ENCODE results near the gene TEAD1. TPM values are rescaled to one million over a fixed set of nuclear protein-coding genes. Genes with fewer than 3 reads are reported as not detected.

Gene TEAD1
- total RNA-seq, 2 experiments from 2014 or later = 0.43 to 0.68 TPM

GRCh38 chr11:12743834-12744449 is 69.7 kb downstream of the TEAD1 start:
- H3K27me3 Mint-ChIP-seq = peaks cover 25% of the 10 kb centered on the region
- no peaks in the 10 kb centered on the region for H3K36me3 Mint-ChIP-seq
- H3K27ac Mint-ChIP-seq = no peak overlapping the region
- H3K9me3 Mint-ChIP-seq = no peaks in the 10 kb centered on the region
- DNase-seq = no peak
- no peak overlapping the region for H3K4me3 Mint-ChIP-seq
- no peaks in the 10 kb centered on the region for H3K4me1 Mint-ChIP-seq

GRCh38 chr11:12744826-12745502 is 70.7 kb downstream of the TEAD1 start:
- H3K4me3 Mint-ChIP-seq = no peak overlapping the region
- H3K27me3 Mint-ChIP-seq = peaks cover 20% of the 10 kb centered on the region
- no peaks in the 10 kb centered on the region for H3K4me1 Mint-ChIP-seq
- H3K9me3 Mint-ChIP-seq = no peaks in the 10 kb centered on the region
- no peak overlapping the region for H3K27ac Mint-ChIP-seq
- no peaks in the 10 kb centered on the region for H3K36me3 Mint-ChIP-seq
- DNase-seq = no peak

- H3K27me3 Mint-ChIP-seq = peaks cover 20% of the 10 kb centered on the region
- no peak for DNase-seq
- no peaks in the 10 kb centered on the region for H3K36me3 Mint-ChIP-seq
- no peak overlapping the region for H3K4me3 Mint-ChIP-seq
- H3K27ac Mint-ChIP-seq = no peak overlapping the region
- H3K9me3 Mint-ChIP-seq = no peaks in the 10 kb centered on the region
- no peaks in the 10 kb centered on the region for H3K4me1 Mint-ChIP-seq
Measured at GRCh38 chr11:12745787-12746186, 71.6 kb downstream of the TEAD1 start.

- Mint-ChIP-seq H3K4me1 (no peaks in the 10 kb centered on the region), H3K36me3 (no peaks in the 10 kb centered on the region), H3K4me3 (no peak overlapping the region), H3K27me3 (peaks cover 20% of the 10 kb centered on the region), H3K9me3 (no peaks in the 10 kb centered on the region), H3K27ac (no peak overlapping the region)
- peak; percentile 6 for DNase-seq
Measured at GRCh38 chr11:12746593-12747097, 72.4 kb downstream of the TEAD1 start.

- H3K4me1 Mint-ChIP-seq = no peaks in the 10 kb centered on the region
- no peaks in the 10 kb centered on the region for H3K36me3 Mint-ChIP-seq
- H3K27me3 Mint-ChIP-seq = peaks cover 20% of the 10 kb centered on the region
- no peak overlapping the region for H3K27ac Mint-ChIP-seq
- H3K9me3 Mint-ChIP-seq = no peaks in the 10 kb centered on the region
- H3K4me3 Mint-ChIP-seq = no peak overlapping the region
- no peak for DNase-seq
Measured at GRCh38 chr11:12748561-12748960, 74.3 kb downstream of the TEAD1 start.

- DNase-seq = no peak
- Mint-ChIP-seq H3K36me3 (no peaks in the 10 kb centered on the region), H3K4me1 (no peaks in the 10 kb centered on the region), H3K27me3 (peaks cover 20% of the 10 kb centered on the region), H3K9me3 (no peaks in the 10 kb centered on the region), H3K4me3 (no peak overlapping the region), H3K27ac (no peak overlapping the region)
Measured at GRCh38 chr11:12749442-12749841, 75.2 kb downstream of the TEAD1 start.

GRCh38 chr11:12750181-12750580 is 76.0 kb downstream of the TEAD1 start:
- H3K4me1 Mint-ChIP-seq = no peaks in the 10 kb centered on the region
- no peaks in the 10 kb centered on the region for H3K36me3 Mint-ChIP-seq
- no peak overlapping the region for H3K4me3 Mint-ChIP-seq

GRCh38 chr11:12752868-12753524 is 78.8 kb downstream of the TEAD1 start:
- Mint-ChIP-seq H3K27me3 (peaks cover 6% of the 10 kb centered on the region), H3K9me3 (no peaks in the 10 kb centered on the region), H3K4me3 (no peak overlapping the region), H3K4me1 (no peaks in the 10 kb centered on the region), H3K27ac (no peak overlapping the region), H3K36me3 (no peaks in the 10 kb centered on the region)
- no peak for DNase-seq

More at GRCh38 chr11:12750181-12750580, 76.0 kb downstream of the TEAD1 start:
- peaks cover 17% of the 10 kb centered on the region for H3K27me3 Mint-ChIP-seq
- DNase-seq = no peak
- no peak overlapping the region for H3K27ac Mint-ChIP-seq
- no peaks in the 10 kb centered on the region for H3K9me3 Mint-ChIP-seq

GRCh38 chr11:12754021-12754420 is 79.8 kb downstream of the TEAD1 start:
- Mint-ChIP-seq H3K36me3 (no peaks in the 10 kb centered on the region), H3K9me3 (no peaks in the 10 kb centered on the region), H3K4me3 (no peak overlapping the region), H3K27ac (no peak overlapping the region), H3K27me3 (no peaks in the 10 kb centered on the region), H3K4me1 (no peaks in the 10 kb centered on the region)
- no peak for DNase-seq

GRCh38 chr11:12754582-12755234 is 80.5 kb downstream of the TEAD1 start:
- peaks cover 4% of the 10 kb centered on the region for H3K27me3 Mint-ChIP-seq
- no peak for DNase-seq
- no peaks in the 10 kb centered on the region for H3K36me3 Mint-ChIP-seq
- no peak overlapping the region for H3K4me3 Mint-ChIP-seq
- no peaks in the 10 kb centered on the region for H3K4me1 Mint-ChIP-seq
- H3K9me3 Mint-ChIP-seq = no peaks in the 10 kb centered on the region
- no peak overlapping the region for H3K27ac Mint-ChIP-seq

- no peaks in the 10 kb centered on the region for H3K4me1 Mint-ChIP-seq
- H3K27me3 Mint-ChIP-seq = peaks cover 4% of the 10 kb centered on the region
- H3K9me3 Mint-ChIP-seq = no peaks in the 10 kb centered on the region
- no peaks in the 10 kb centered on the region for H3K36me3 Mint-ChIP-seq
- DNase-seq = no peak
- no peak overlapping the region for H3K27ac Mint-ChIP-seq
- no peak overlapping the region for H3K4me3 Mint-ChIP-seq
Measured at GRCh38 chr11:12755510-12756453, 81.6 kb downstream of the TEAD1 start.

- Mint-ChIP-seq H3K4me1 (no peaks in the 10 kb centered on the region), H3K4me3 (no peak overlapping the region), H3K27me3 (peaks cover 6% of the 10 kb centered on the region), H3K27ac (no peak overlapping the region), H3K9me3 (no peaks in the 10 kb centered on the region), H3K36me3 (no peaks in the 10 kb centered on the region)
- no peak for DNase-seq
Measured at GRCh38 chr11:12756454-12756806, 82.2 kb downstream of the TEAD1 start.

GRCh38 chr11:12756867-12757266 is 82.6 kb downstream of the TEAD1 start:
- DNase-seq = no peak
- H3K9me3 Mint-ChIP-seq = no peaks in the 10 kb centered on the region
- H3K4me3 Mint-ChIP-seq = no peak overlapping the region
- H3K27ac Mint-ChIP-seq = no peak overlapping the region
- no peaks in the 10 kb centered on the region for H3K36me3 Mint-ChIP-seq
- peaks cover 11% of the 10 kb centered on the region for H3K27me3 Mint-ChIP-seq
- H3K4me1 Mint-ChIP-seq = no peaks in the 10 kb centered on the region

GRCh38 chr11:12757416-12757815 is 83.2 kb downstream of the TEAD1 start:
- Mint-ChIP-seq H3K27ac (no peak overlapping the region), H3K4me3 (no peak overlapping the region), H3K4me1 (no peaks in the 10 kb centered on the region), H3K36me3 (no peaks in the 10 kb centered on the region), H3K27me3 (peaks cover 15% of the 10 kb centered on the region), H3K9me3 (no peaks in the 10 kb centered on the region)
- DNase-seq = no peak

Data from activated naive CD8-positive, alpha-beta T cell treated with anti-CD3 and anti-CD28 coated beads for 36 hours (primary cell).